PFSK-1 (cell line): Measurements from ENCODE around the gene CDC37.

Experiments
- FOXP2 ChIP-seq: optimal IDR thresholded peaks from 2 replicates; pipeline ENCODE3; 2011; ENCODE audit warnings: borderline replicate concordance, control low read depth, inconsistent platforms; ENCODE audit not compliant: insufficient read depth; ENCODE audit errors: extremely low read length, extremely low read depth
- POLR2AphosphoS5 ChIP-seq: IDR thresholded peaks from 2 replicates; pipeline ENCODE4 v1.6.1; 2012; ENCODE audit warnings: low read depth, mild to moderate bottlenecking, control low read depth, low read length, moderate library complexity
- SIN3A ChIP-seq: IDR thresholded peaks from 2 replicates; pipeline ENCODE4 v1.6.1; 2012; ENCODE audit warnings: mild to moderate bottlenecking, low read length, moderate library complexity, borderline replicate concordance; ENCODE audit not compliant: insufficient read depth
- TAF1 ChIP-seq: IDR thresholded peaks from 2 replicates; pipeline ENCODE4 v1.6.1; 2012; ENCODE audit warnings: low read length, control low read depth, borderline replicate concordance; ENCODE audit not compliant: insufficient read depth
- TF ChIP-seq, protein P1 (sequence below), 2 experiments: IDR thresholded peaks; 2 replicates each; pipeline versions ENCODE4 v1.6.1 to v1.8.0; 2011 to 2012; ENCODE audit warnings: low read depth in 2 of 2, low read length in 2 of 2, control low read depth in 1 of 2, inconsistent platforms in 1 of 2, mild to moderate bottlenecking in 1 of 2, moderate library complexity in 1 of 2; ENCODE audit not compliant: insufficient read depth in 1 of 2

CDC37 gene

DNA sequence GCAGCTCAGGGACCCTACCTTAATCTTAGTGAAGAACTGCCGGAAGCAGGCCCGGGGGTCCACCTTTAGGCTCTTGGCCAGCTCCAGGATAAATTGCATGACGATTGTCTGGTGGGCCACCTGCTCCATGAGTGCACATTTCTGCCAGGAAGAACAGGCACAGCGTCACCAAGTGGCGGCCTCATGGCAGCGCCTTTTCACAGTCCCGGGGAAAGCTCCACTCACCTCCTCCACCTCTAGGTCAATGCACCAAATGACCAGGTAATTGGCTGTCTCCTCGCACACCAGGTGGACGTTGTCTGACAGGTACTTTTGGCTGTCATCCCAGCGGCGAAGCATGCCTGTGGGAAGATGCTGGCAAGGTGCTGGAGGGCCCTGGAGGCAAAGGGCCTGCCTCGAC lies 8.3 kb downstream of the CDC37 start:
- no peak for TF ChIP-seq SIN3A

DNA sequence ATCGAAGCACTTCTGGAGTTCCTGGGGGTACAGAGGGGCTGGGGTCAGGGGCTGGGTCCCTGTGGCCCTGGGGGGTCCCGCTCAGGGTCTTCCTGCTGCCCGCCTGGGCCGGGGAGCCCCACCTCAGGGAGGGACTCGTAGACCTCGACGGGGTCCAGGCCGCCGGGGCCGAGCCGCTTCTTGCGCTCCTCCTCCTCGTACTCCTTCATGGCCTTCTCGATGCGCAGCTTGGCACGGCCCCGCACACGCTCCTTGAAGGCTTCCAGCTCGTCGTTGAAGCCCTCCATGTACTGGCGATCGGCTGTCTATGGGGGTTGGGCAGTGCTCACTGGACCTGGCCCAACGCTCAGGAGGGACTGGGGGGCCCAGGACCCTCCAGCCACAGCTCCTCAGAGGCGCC lies 10.2 kb downstream of the CDC37 start:
- TF ChIP-seq, protein P1, sequence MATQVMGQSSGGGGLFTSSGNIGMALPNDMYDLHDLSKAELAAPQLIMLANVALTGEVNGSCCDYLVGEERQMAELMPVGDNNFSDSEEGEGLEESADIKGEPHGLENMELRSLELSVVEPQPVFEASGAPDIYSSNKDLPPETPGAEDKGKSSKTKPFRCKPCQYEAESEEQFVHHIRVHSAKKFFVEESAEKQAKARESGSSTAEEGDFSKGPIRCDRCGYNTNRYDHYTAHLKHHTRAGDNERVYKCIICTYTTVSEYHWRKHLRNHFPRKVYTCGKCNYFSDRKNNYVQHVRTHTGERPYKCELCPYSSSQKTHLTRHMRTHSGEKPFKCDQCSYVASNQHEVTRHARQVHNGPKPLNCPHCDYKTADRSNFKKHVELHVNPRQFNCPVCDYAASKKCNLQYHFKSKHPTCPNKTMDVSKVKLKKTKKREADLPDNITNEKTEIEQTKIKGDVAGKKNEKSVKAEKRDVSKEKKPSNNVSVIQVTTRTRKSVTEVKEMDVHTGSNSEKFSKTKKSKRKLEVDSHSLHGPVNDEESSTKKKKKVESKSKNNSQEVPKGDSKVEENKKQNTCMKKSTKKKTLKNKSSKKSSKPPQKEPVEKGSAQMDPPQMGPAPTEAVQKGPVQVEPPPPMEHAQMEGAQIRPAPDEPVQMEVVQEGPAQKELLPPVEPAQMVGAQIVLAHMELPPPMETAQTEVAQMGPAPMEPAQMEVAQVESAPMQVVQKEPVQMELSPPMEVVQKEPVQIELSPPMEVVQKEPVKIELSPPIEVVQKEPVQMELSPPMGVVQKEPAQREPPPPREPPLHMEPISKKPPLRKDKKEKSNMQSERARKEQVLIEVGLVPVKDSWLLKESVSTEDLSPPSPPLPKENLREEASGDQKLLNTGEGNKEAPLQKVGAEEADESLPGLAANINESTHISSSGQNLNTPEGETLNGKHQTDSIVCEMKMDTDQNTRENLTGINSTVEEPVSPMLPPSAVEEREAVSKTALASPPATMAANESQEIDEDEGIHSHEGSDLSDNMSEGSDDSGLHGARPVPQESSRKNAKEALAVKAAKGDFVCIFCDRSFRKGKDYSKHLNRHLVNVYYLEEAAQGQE (IDR thresholded peaks at IDR 0.05; ENCODE audit: insufficient read depth in 1 of 2, low read depth in 2 of 2, low read length in 2 of 2) = no peak
- TF ChIP-seq FOXP2 = no peak
- TF ChIP-seq TAF1 = no peak
- TF ChIP-seq SIN3A = no peak

DNA sequence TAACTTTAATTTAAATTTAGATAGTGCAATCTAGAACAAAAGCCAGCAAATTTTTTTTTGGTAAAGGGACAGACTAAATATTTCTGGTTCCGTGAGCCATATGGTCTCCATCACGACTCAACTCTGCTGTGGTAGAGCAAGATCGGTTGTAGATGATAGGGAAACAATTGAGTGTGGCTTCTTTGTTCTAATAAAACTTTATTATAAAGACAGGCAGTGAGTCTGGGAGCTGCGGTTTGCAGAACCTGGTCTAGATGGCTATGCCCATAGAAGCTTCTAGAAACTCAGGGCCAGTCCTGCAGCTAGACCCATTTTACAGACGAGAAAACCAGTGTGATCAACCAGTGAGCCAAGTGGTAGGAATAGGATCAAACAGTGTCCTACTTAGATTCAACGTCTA lies 11.2 kb downstream of the CDC37 start:
- TF ChIP-seq SIN3A (no peak), FOXP2 (no peak), TAF1 (no peak), POLR2AphosphoS5 (no peak)
- TF ChIP-seq, protein P1 (IDR thresholded peaks at IDR 0.05; ENCODE audit: insufficient read depth in 1 of 2, low read depth in 2 of 2, low read length in 2 of 2) = no peak

DNA sequence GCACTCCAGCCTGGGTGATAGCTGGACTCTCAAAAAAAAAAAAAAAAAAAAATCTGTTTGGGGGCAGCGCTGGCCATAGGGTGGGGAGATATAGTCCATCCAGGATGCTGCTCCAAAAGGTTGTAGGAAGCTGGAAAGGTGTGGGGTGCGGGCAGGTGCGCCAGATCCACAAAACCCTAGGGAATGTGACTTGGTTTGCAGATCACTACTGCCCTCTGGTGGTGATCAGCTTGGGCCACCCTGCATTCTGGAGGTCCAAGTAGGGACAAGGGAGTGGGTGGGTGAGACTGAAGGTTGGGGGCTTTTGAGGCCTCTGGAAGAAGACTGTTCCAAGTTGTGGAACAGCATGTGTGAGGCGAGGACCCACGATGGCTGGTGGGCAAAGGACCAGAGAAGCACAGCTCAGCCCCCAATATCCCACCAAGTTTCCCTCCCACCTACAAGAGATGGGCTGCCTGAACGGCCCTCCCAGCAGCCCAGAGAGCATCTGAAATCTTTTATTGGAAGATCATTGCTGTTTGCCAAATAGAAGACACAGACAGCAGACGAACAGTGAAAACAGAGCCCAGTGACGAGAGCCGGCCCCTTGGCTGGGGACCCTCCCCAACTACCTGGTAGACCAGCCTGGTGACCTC lies 12.6 kb downstream of the CDC37 start:
- TF ChIP-seq FOXP2 (no peak), TAF1 (no peak), SIN3A (no peak), POLR2AphosphoS5 (no peak)
- TF ChIP-seq, protein P1 (IDR thresholded peaks at IDR 0.05; ENCODE audit: insufficient read depth in 1 of 2, low read depth in 2 of 2, low read length in 2 of 2) = no peak

DNA sequence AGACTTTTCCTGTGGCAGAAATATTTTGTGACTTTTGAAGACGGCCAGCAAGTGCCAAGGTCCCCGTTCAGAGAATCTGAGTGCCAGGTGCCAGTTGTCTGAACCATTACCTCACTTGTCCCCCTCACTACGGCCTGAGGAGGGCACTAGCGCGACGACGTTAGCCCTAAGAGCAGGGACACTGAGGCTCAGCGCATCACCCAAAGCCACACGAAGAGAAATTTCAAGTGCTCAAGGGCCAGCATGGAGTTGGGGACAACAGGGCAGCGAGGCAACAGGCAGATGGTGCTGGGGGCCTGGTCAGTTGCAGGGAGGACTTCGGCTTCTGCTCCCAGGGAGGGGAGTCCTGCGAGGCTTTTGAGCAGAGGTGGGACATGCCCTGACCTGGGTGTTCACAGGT lies 13.5 kb downstream of the CDC37 start:
- peak; percentile 62 for TF ChIP-seq POLR2AphosphoS5
- TF ChIP-seq, protein P1 (IDR thresholded peaks at IDR 0.05; ENCODE audit: insufficient read depth in 1 of 2, low read depth in 2 of 2, low read length in 2 of 2) = no peak
